ENCODE data around the gene CD164L2.

CD164L2 gene

DNA sequence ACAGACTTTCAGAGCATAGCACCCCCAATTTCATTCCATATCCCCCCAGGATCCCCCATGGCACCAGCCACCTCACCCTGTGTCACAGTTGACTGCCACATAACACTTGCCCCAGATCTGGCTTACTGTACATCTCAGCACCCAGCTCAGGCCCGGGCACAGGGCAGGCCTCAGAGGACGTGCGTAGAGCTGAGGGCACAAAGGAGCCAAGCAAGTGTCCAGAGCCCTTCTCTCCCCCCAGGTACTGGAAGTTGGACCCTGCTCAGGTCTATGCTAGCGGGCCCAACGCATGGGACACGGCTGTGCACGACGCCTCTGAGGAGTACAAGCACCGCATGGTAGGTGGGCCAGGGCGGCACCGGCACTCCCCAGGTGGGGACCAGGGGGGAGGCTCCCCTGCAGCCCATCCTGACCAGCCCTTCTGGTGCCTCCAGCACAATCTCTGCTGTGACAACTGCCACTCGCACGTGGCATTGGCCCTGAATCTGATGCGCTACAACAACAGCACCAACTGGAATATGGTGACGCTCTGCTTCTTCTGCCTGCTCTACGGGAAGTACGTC is 49.3 kb downstream of the CD164L2 start:
- no peaks in the 10 kb centered on the region for H3K79me2 ChIP-seq (ENCODE audit: control insufficient read depth, insufficient read depth, low read length, poor library complexity)
- no peak overlapping the region for H3K4me3 ChIP-seq (ENCODE audit: low read depth, low read length)
- H3K27ac ChIP-seq (ENCODE audit: low read depth, low read length) = no peak overlapping the region
- H4K91ac ChIP-seq (ENCODE audit: low read depth, low read length) = no peak overlapping the region
- H3K4me2 ChIP-seq (ENCODE audit: low read length) = no peak overlapping the region
- H2BK120ac ChIP-seq (ENCODE audit: insufficient read depth, low read length, poor library complexity) = no peak overlapping the region
- no peak overlapping the region for H3K14ac ChIP-seq (ENCODE audit: low read length)
- no peak overlapping the region for H2BK5ac ChIP-seq (ENCODE audit: low read depth, low read length, poor library complexity)
- no peaks in the 10 kb centered on the region for H3K79me1 ChIP-seq (ENCODE audit: low read length)
- peaks cover 60 to 62% of the 10 kb centered on the region in 2 experiments for H3K36me3 ChIP-seq (ENCODE audit: control insufficient read depth in 1 of 2, insufficient read depth in 2 of 2, low read length in 2 of 2)
- no peaks in the 10 kb centered on the region for H3K27me3 ChIP-seq (ENCODE audit: insufficient read depth, low read length)
- H3K9ac ChIP-seq (ENCODE audit: low read length) = no peak overlapping the region
- peaks cover 1% of the 10 kb centered on the region for H3K9me3 ChIP-seq (ENCODE audit: insufficient read depth, low read depth, low read length)
- H2AK5ac ChIP-seq (ENCODE audit: low read length) = no peak overlapping the region
- H3K18ac ChIP-seq (ENCODE audit: low read length) = no peak overlapping the region
- H3K23ac ChIP-seq (ENCODE audit: low read length) = no peak overlapping the region
- H4K8ac ChIP-seq (ENCODE audit: low read depth, low read length) = no peak overlapping the region
- H2BK12ac ChIP-seq (ENCODE audit: low read length) = no peak overlapping the region
- H3K4ac ChIP-seq (ENCODE audit: low read depth, low read length) = no peak overlapping the region
- H2AFZ ChIP-seq (ENCODE audit: insufficient read depth, low read length, poor library complexity) = no peak overlapping the region
- H3K4me1 ChIP-seq (ENCODE audit: control insufficient read depth in 1 of 2, insufficient read depth in 2 of 2, low read length in 2 of 2) = no peaks in the 10 kb centered on the region
- no peak overlapping the region for H4K12ac ChIP-seq (ENCODE audit: low read depth, low read length)
- no peak for DNase-seq
- no CpG with 5 or more reads among the region's 17 CpGs for WGBS (ENCODE audit: extremely low coverage, insufficient coverage, insufficient read length)

DNA sequence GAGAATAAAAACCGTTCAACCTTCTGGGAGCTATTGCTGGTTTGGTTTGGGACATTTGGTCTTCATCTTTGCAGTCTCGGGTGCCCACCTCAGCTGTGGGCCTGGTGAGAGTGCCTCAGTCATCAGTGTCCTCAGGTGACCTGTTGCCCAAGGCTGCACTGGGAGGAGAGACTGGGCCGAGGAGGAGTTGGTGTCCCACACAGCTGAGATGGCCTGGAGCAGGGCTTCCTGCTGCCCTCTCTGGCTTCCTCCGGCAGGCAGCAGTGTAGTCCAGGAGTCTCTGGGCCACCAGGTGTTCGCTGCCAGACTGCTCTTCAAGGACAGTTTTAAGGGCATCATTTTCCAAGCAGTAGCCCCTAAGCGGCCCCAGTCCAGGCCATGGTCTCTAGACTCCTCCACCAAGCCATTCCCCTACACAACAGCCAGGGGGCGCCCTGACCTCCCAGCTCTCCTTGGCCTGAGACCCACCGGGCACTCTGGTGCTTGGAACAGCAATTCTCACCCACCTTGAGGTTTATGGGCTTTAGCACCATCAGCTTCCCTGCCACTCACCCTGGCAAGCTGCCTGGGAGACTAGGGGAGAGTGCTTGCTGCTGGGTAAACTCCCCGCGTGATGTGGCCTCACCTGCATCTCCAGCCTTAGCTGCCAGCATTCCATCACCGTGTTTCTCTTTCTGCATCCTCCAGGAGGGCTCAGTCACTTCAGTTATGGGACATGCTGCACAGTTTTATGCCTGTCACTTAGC is 50.4 kb downstream of the CD164L2 start:
- Histone ChIP-seq H3K4me1 (ENCODE audit: control insufficient read depth in 1 of 2, insufficient read depth in 2 of 2, low read length in 2 of 2) (no peaks in the 10 kb centered on the region), H4K12ac (ENCODE audit: low read depth, low read length) (no peak overlapping the region), H3K27ac (ENCODE audit: low read depth, low read length) (no peak overlapping the region), H2BK120ac (ENCODE audit: insufficient read depth, low read length, poor library complexity) (no peak overlapping the region), H4K8ac (ENCODE audit: low read depth, low read length) (no peak overlapping the region), H3K14ac (ENCODE audit: low read length) (no peak overlapping the region), H2AFZ (ENCODE audit: insufficient read depth, low read length, poor library complexity) (no peak overlapping the region), H3K4ac (ENCODE audit: low read depth, low read length) (no peak overlapping the region), H3K9ac (ENCODE audit: low read length) (no peak overlapping the region), H3K79me2 (ENCODE audit: control insufficient read depth, insufficient read depth, low read length, poor library complexity) (no peaks in the 10 kb centered on the region), H3K36me3 (ENCODE audit: control insufficient read depth in 1 of 2, insufficient read depth in 2 of 2, low read length in 2 of 2) (peaks cover 65 to 66% of the 10 kb centered on the region in 2 experiments), H3K4me3 (ENCODE audit: low read depth, low read length) (peak overlapping the region; percentile 26), H3K79me1 (ENCODE audit: low read length) (no peaks in the 10 kb centered on the region), H2BK12ac (ENCODE audit: low read length) (no peak overlapping the region), H3K18ac (ENCODE audit: low read length) (no peak overlapping the region), H3K9me3 (ENCODE audit: insufficient read depth, low read depth, low read length) (peaks cover 1% of the 10 kb centered on the region), H2BK5ac (ENCODE audit: low read depth, low read length, poor library complexity) (no peak overlapping the region), H3K27me3 (ENCODE audit: insufficient read depth, low read length) (no peaks in the 10 kb centered on the region), H4K91ac (ENCODE audit: low read depth, low read length) (no peak overlapping the region), H3K23ac (ENCODE audit: low read length) (no peak overlapping the region), H2AK5ac (ENCODE audit: low read length) (no peak overlapping the region), H3K4me2 (ENCODE audit: low read length) (no peak overlapping the region)
- no CpG with 5 or more reads among the region's 11 CpGs for WGBS (ENCODE audit: extremely low coverage, insufficient coverage, insufficient read length)
- peak; percentile 21 to 58 for DNase-seq

DNA sequence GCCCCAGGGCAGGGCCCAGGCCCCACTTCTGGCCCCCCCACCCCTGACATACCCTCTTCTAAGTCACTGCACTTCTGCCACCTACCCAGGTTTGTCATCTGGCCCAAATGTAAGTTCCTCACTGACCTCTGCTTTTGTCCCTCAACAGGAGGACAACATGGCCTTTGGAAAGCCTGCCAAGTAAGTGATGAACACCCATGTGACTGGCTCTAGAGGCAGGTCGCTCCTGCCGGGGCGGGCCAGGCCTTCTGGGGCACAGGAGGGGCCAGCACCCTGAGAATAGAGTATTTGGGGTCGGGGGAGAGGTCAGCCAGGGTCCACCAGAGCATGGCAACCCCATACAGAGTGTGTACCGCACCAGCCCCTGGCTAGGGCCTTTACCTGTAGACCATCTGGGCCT is 51.2 kb downstream of the CD164L2 start:
- Histone ChIP-seq H3K18ac (ENCODE audit: low read length) (no peak overlapping the region), H3K27ac (ENCODE audit: low read depth, low read length) (no peak overlapping the region), H2BK12ac (ENCODE audit: low read length) (no peak overlapping the region), H4K91ac (ENCODE audit: low read depth, low read length) (no peak overlapping the region), H3K9me3 (ENCODE audit: insufficient read depth, low read depth, low read length) (peaks cover 1% of the 10 kb centered on the region), H2AFZ (ENCODE audit: insufficient read depth, low read length, poor library complexity) (no peak overlapping the region), H4K8ac (ENCODE audit: low read depth, low read length) (no peak overlapping the region), H2BK5ac (ENCODE audit: low read depth, low read length, poor library complexity) (no peak overlapping the region), H2BK120ac (ENCODE audit: insufficient read depth, low read length, poor library complexity) (no peak overlapping the region), H3K79me2 (ENCODE audit: control insufficient read depth, insufficient read depth, low read length, poor library complexity) (no peaks in the 10 kb centered on the region), H3K9ac (ENCODE audit: low read length) (no peak overlapping the region), H3K14ac (ENCODE audit: low read length) (no peak overlapping the region), H3K4me3 (ENCODE audit: low read depth, low read length) (no peak overlapping the region), H2AK5ac (ENCODE audit: low read length) (no peak overlapping the region), H3K4me2 (ENCODE audit: low read length) (no peak overlapping the region), H3K23ac (ENCODE audit: low read length) (no peak overlapping the region), H3K36me3 (ENCODE audit: control insufficient read depth in 1 of 2, insufficient read depth in 2 of 2, low read length in 2 of 2) (peaks cover 66 to 69% of the 10 kb centered on the region in 2 experiments), H3K79me1 (ENCODE audit: low read length) (no peaks in the 10 kb centered on the region), H4K12ac (ENCODE audit: low read depth, low read length) (no peak overlapping the region), H3K4ac (ENCODE audit: low read depth, low read length) (no peak overlapping the region), H3K4me1 (ENCODE audit: control insufficient read depth in 1 of 2, insufficient read depth in 2 of 2, low read length in 2 of 2) (no peaks in the 10 kb centered on the region), H3K27me3 (ENCODE audit: insufficient read depth, low read length) (no peaks in the 10 kb centered on the region)
- no CpG with 5 or more reads among the region's 5 CpGs for WGBS (ENCODE audit: extremely low coverage, insufficient coverage, insufficient read length)
- no peak for DNase-seq

DNA sequence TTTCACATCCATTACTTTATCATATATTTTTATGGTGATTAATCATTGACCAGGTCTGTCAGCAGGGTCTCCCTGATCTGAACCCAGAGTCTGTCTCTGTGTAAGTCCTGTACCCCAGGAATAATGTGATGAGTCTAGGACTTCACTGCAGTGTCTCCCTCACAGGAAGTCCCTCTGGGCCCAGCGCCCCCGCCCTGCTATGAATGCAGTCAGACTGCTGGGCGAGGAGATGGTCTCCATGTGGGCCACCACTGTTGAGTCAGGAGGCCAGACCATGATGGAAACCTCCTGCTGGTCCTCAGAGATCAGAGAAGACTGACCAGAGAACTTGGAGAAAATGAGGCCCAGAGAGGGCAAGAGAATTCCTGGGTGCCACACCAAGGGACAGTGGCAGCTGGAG is 51.7 kb downstream of the CD164L2 start:
- Histone ChIP-seq H2BK120ac (ENCODE audit: insufficient read depth, low read length, poor library complexity) (no peak overlapping the region), H3K23ac (ENCODE audit: low read length) (no peak overlapping the region), H3K14ac (ENCODE audit: low read length) (no peak overlapping the region), H3K18ac (ENCODE audit: low read length) (no peak overlapping the region), H3K36me3 (ENCODE audit: control insufficient read depth in 1 of 2, insufficient read depth in 2 of 2, low read length in 2 of 2) (peaks cover 64 to 65% of the 10 kb centered on the region in 2 experiments), H3K4me3 (ENCODE audit: low read depth, low read length) (no peak overlapping the region), H3K9ac (ENCODE audit: low read length) (no peak overlapping the region), H3K79me2 (ENCODE audit: control insufficient read depth, insufficient read depth, low read length, poor library complexity) (no peaks in the 10 kb centered on the region), H2BK12ac (ENCODE audit: low read length) (no peak overlapping the region), H2AFZ (ENCODE audit: insufficient read depth, low read length, poor library complexity) (no peak overlapping the region), H4K91ac (ENCODE audit: low read depth, low read length) (no peak overlapping the region), H3K4me2 (ENCODE audit: low read length) (no peak overlapping the region), H3K4me1 (ENCODE audit: control insufficient read depth in 1 of 2, insufficient read depth in 2 of 2, low read length in 2 of 2) (no peaks in the 10 kb centered on the region), H2BK5ac (ENCODE audit: low read depth, low read length, poor library complexity) (no peak overlapping the region), H4K8ac (ENCODE audit: low read depth, low read length) (no peak overlapping the region), H4K12ac (ENCODE audit: low read depth, low read length) (no peak overlapping the region), H3K27me3 (ENCODE audit: insufficient read depth, low read length) (no peaks in the 10 kb centered on the region), H2AK5ac (ENCODE audit: low read length) (no peak overlapping the region), H3K27ac (ENCODE audit: low read depth, low read length) (no peak overlapping the region), H3K4ac (ENCODE audit: low read depth, low read length) (no peak overlapping the region), H3K79me1 (ENCODE audit: low read length) (no peaks in the 10 kb centered on the region), H3K9me3 (ENCODE audit: insufficient read depth, low read depth, low read length) (peaks cover 1% of the 10 kb centered on the region)
- DNase-seq = no peak
- WGBS (ENCODE audit: extremely low coverage, insufficient coverage, insufficient read length) = no CpG with 5 or more reads among the region's 3 CpGs
